GM23248 (cell line): ENCODE measurements around the gene GPR162. TPM values are rescaled to one million over a fixed set of nuclear protein-coding genes. Genes with fewer than 3 reads are reported as not detected.

Source experiments
- DNase-seq: peaks from one replicate; pipeline ENCODE4 v3.0.0-alpha.2; 2015
- H2AFZ ChIP-seq: fragments of 200-600 bp; sonication (generic); 2 replicates; pipeline ENCODE4 v1.6.1; 2016; ENCODE audit warnings: antibody characterized with exemption
- H3F3A ChIP-seq: fragments of 200-600 bp; sonication (generic); 2 replicates; pipeline ENCODE4 v1.6.1; 2016; ENCODE audit warnings: mild to moderate bottlenecking, antibody characterized with exemption, mixed run types; ENCODE audit not compliant: insufficient read depth
- H3K27ac ChIP-seq: fragments of 200-600 bp; sonication (generic); 2 replicates; pipeline ENCODE4 v1.5.1; 2016; ENCODE audit warnings: mild to moderate bottlenecking
- H3K27me3 ChIP-seq: fragments of 200-600 bp; sonication (generic); replicated peaks from 2 replicates; pipeline ENCODE4 v1.6.1; 2016; ENCODE audit warnings: mild to moderate bottlenecking; ENCODE audit not compliant: insufficient read depth
- H3K36me3 ChIP-seq: fragments of 200-600 bp; sonication (generic); 2 replicates; pipeline ENCODE4 v1.6.1; 2016; ENCODE audit warnings: low read depth, mild to moderate bottlenecking
- H3K4me1 ChIP-seq: fragments of 200-600 bp; sonication (generic); 2 replicates; pipeline ENCODE4 v1.6.1; 2016; ENCODE audit warnings: mild to moderate bottlenecking; ENCODE audit not compliant: insufficient read depth
- H3K4me2 ChIP-seq: fragments of 200-600 bp; sonication (generic); one replicate; pipeline ENCODE4 v1.6.1; 2016; ENCODE audit warnings: mild to moderate bottlenecking; ENCODE audit not compliant: unreplicated experiment
- H3K4me3 ChIP-seq: fragments of 200-600 bp; sonication (generic); 2 replicates; pipeline ENCODE4 v1.5.1; 2016; ENCODE audit warnings: mild to moderate bottlenecking
- H3K79me2 ChIP-seq: fragments of 200-600 bp; sonication (generic); 2 replicates; pipeline ENCODE4 v1.6.1; 2016; ENCODE audit warnings: mild to moderate bottlenecking; ENCODE audit not compliant: insufficient read depth
- H3K9ac ChIP-seq: fragments of 200-600 bp; sonication (generic); 2 replicates; pipeline ENCODE4 v1.6.1; 2016; ENCODE audit warnings: mild to moderate bottlenecking
- H3K9me2 ChIP-seq: fragments of 200-600 bp; sonication (generic); 2 replicates; pipeline ENCODE4 v1.6.1; 2016; ENCODE audit warnings: mixed run types, mild to moderate bottlenecking, moderate library complexity; ENCODE audit not compliant: insufficient read depth
- H3K9me3 ChIP-seq: fragments of 200-600 bp; sonication (generic); one replicate; pipeline ENCODE4 v1.6.1; 2017; ENCODE audit warnings: low read depth
- H4K20me1 ChIP-seq: fragments of 200-600 bp; sonication (generic); 2 replicates; pipeline ENCODE4 v1.6.0; 2016; ENCODE audit not compliant: insufficient read depth
- EZH2 ChIP-seq: fragments of 200-600 bp; sonication (generic); IDR thresholded peaks from 2 replicates; pipeline ENCODE4 v1.6.1; 2018; ENCODE audit warnings: antibody characterized with exemption, mild to moderate bottlenecking; ENCODE audit not compliant: insufficient read depth, poor library complexity, severe bottlenecking
- EZH2phosphoT487 ChIP-seq: fragments of 200-600 bp; sonication (generic); IDR thresholded peaks from 2 replicates; pipeline ENCODE4 v1.6.1; 2018; ENCODE audit warnings: antibody characterized with exemption, moderate library complexity, mild to moderate bottlenecking, low read depth; ENCODE audit not compliant: insufficient read depth
- WGBS, 2 experiments: methylation state at CpG; one replicate each; pipeline ENCODE4 v1.1.6; 2015 to 2017; ENCODE audit warnings: low lambda C conversion rate in 2 of 2, low coverage in 1 of 2; ENCODE audit errors: missing lambda C conversion rate in 2 of 2; 5-methylcytosine and 5-hydroxymethylcytosine counted together
- in situ Hi-C: fragments of 300-500 bp; cut with MboI; formaldehyde crosslinking; loops from 2 replicates; pipeline ENCODE4 v1.15.0; 2020
- polyA plus RNA-seq: library from polyadenylated mRNA; unstranded; fragments of >200 nt; fragmentation: Nextera tagmentation; extraction: Ambion mirVana; gene quantifications from 2 replicates; pipeline ENCODE4 v1.2.1, GENCODE V29; 2016
- total RNA-seq: library from RNA; depleted of rRNA; stranded (reverse); fragments of >200 nt; shearing (Covaris generic); gene quantifications from 2 replicates; pipeline ENCODE4 v1.2.3, GENCODE V29; 2014; rRNA removed

The GPR162 gene, protein sequence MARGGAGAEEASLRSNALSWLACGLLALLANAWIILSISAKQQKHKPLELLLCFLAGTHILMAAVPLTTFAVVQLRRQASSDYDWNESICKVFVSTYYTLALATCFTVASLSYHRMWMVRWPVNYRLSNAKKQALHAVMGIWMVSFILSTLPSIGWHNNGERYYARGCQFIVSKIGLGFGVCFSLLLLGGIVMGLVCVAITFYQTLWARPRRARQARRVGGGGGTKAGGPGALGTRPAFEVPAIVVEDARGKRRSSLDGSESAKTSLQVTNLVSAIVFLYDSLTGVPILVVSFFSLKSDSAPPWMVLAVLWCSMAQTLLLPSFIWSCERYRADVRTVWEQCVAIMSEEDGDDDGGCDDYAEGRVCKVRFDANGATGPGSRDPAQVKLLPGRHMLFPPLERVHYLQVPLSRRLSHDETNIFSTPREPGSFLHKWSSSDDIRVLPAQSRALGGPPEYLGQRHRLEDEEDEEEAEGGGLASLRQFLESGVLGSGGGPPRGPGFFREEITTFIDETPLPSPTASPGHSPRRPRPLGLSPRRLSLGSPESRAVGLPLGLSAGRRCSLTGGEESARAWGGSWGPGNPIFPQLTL
- total RNA-seq (0.51 and 2.8 TPM in 2 replicates), polyA plus RNA-seq (0.14 and 0.21 TPM in 2 replicates)

DNA sequence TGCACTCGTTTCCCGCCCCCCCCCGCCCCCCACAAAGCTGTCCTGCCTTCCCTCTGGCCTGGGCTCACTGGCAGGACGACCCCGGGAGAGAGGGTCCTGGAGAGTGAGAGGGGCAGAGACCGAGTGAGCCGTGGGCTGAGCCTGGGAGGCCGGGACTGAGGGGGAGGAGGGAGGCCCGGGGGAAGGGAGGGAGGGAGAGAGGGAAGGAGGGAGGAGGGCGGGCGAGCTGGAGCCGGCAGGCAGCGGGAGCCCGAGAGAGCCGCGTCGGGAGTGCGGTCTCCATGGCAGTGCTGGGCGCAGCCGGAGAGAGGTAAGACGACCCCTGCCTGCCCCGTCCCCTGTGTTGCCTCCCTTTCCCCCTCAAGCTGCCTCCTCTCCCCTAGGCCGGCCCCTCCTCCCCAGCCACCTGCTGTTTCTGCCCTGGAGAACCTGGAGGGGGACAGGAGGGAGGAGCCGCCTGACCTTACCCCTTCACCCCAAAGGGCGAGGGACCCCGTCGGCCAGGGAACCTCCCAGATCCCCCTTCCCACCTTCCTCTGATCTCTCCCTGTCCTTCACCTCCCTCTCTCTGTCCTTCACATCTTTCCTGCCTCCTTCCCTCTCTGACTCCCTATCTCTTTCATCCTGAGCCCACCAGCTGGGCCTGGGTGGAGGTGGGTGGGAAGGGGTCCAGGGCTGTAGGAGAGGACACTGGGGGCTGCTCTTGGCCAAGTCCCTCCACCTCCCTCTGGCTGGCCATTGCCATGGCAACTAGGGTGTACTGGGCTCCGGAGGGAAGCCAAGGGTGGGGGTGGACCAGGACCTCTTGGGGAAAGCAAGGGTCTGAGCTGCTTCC is at the start of gene GPR162:
GPR162 (plus strand) TSS at position 231 of the 835 bp plus-strand sequence. CDS start 2,078 bp downstream, outside the sequence.
- Histone ChIP-seq H3K79me2 (peaks cover 3% of the 10 kb centered on the region; the same call in 1 of the 2 replicates), H3K27ac (no peak within 1 kb of the TSS), H3K9me3 (no peaks in the 10 kb centered on the region), H3K27me3 (peaks cover 7% of the 10 kb centered on the region), H2AFZ (no peak within 1 kb of the TSS), H3F3A (no peaks in the 10 kb centered on the region; the same call in 1 of the 2 replicates), H4K20me1 (no peaks in the 10 kb centered on the region), H3K9me2 (no peaks in the 10 kb centered on the region), H3K9ac (peak within 1 kb of the TSS; percentile 12; the same call in 1 of the 2 replicates), H3K4me3 (peak within 1 kb of the TSS; percentile 59), H3K4me2 (peak within 1 kb of the TSS; percentile 30), H3K36me3 (no peaks in the 10 kb centered on the region), H3K4me1 (peaks cover 8% of the 10 kb centered on the region)
- DNase-seq, result peak; percentile 61
- 0 to 1% methylated on average over 3 to 28 of the region's 28 CpGs for WGBS, 2 experiments
- in situ Hi-C loops, result no loop called here
- no peak for TF ChIP-seq EZH2phosphoT487
- TF ChIP-seq EZH2, result no peak

GRCh38 chr12:6772331-6772695 is 49.3 kb upstream of the GPR162 start, which contains the start of gene LAG3:
Gene LAG3, plus strand, starts transcription at chr12:6772520. Its CDS starts 333 bp downstream, at chr12:6772853.
- Histone ChIP-seq H3K9ac (no peak within 1 kb of the TSS), H3K36me3 (peaks cover 7% of the 10 kb centered on the region; the same call in 1 of the 2 replicates), H3K9me3 (no peaks in the 10 kb centered on the region), H3K27ac (no peak within 1 kb of the TSS), H3K4me3 (no peak within 1 kb of the TSS), H3K79me2 (peaks cover 28% of the 10 kb centered on the region), H3K4me1 (peaks cover 9% of the 10 kb centered on the region), H4K20me1 (peaks cover 9% of the 10 kb centered on the region; the same call in 1 of the 2 replicates), H3F3A (peaks cover 16% of the 10 kb centered on the region), H3K9me2 (no peaks in the 10 kb centered on the region), H3K27me3 (no peaks in the 10 kb centered on the region), H3K4me2 (no peak within 1 kb of the TSS), H2AFZ (no peak within 1 kb of the TSS)
- DNase-seq, result no peak
- in situ Hi-C loops, result no loop called here
- TF ChIP-seq EZH2phosphoT487 (no peak), EZH2 (no peak)
- 61 to 80% methylated on average over 2 to 15 of the region's 15 CpGs for WGBS, 2 experiments

GRCh38 chr12:6772726-6773589 is 48.7 kb upstream of the GPR162 start:
- Histone ChIP-seq H2AFZ (no peak overlapping the region), H3K36me3 (peaks cover 7% of the 10 kb centered on the region; the same call in 1 of the 2 replicates), H3K79me2 (peaks cover 22% of the 10 kb centered on the region), H3K27me3 (no peaks in the 10 kb centered on the region), H3K27ac (no peak overlapping the region), H3K4me2 (no peak overlapping the region), H3F3A (peaks cover 16% of the 10 kb centered on the region), H3K9me2 (no peaks in the 10 kb centered on the region), H4K20me1 (peaks cover 9% of the 10 kb centered on the region; the same call in 1 of the 2 replicates), H3K4me3 (no peak overlapping the region), H3K9me3 (no peaks in the 10 kb centered on the region), H3K4me1 (peaks cover 9% of the 10 kb centered on the region), H3K9ac (no peak overlapping the region)
- in situ Hi-C loops, result no loop called here
- no peak for TF ChIP-seq EZH2phosphoT487
- TF ChIP-seq EZH2, result no peak
- 89 to 92% methylated on average over 21 of the region's 21 CpGs for WGBS, 2 experiments
- DNase-seq, result no peak
